ENCODE measurements around the gene RIN3.
"Not testable (repeated sequence)": the region's sequence is repeated elsewhere in the genome, so short reads cannot be mapped to it uniquely, and the experiment has no call there.

Gene RIN3

GRCh38 chr14:92624764-92625163 lies 111.2 kb downstream of the RIN3 start:
- DNase-seq (ENCODE audit: low read depth), result no peak

- no peak for DNase-seq (ENCODE audit: low read depth)
Observed at GRCh38 chr14:92625213-92625612, 111.6 kb downstream of the RIN3 start.

GRCh38 chr14:92626041-92626440 lies 112.5 kb downstream of the RIN3 start:
- DNase-seq (ENCODE audit: low read depth), result no peak

GRCh38 chr14:92627707-92628215 lies 114.2 kb downstream of the RIN3 start:
- no peak for DNase-seq (ENCODE audit: low read depth)

GRCh38 chr14:92628636-92629035 lies 115.1 kb downstream of the RIN3 start:
- no peak for DNase-seq (ENCODE audit: low read depth)

- DNase-seq (ENCODE audit: low read depth), result no peak
Observed at GRCh38 chr14:92630367-92630766, 116.8 kb downstream of the RIN3 start.

- DNase-seq (ENCODE audit: low read depth), result no peak
Observed at GRCh38 chr14:92631098-92631497, 117.5 kb downstream of the RIN3 start.

GRCh38 chr14:92632546-92633273 lies 119.1 kb downstream of the RIN3 start:
- DNase-seq (ENCODE audit: low read depth), result no peak

GRCh38 chr14:92633274-92633616 lies 119.7 kb downstream of the RIN3 start:
- no peak for DNase-seq (ENCODE audit: low read depth)

GRCh38 chr14:92633724-92634123 lies 120.1 kb downstream of the RIN3 start:
- DNase-seq (ENCODE audit: low read depth), result no peak

- no peak for DNase-seq (ENCODE audit: low read depth)
Observed at GRCh38 chr14:92635031-92635430, 121.5 kb downstream of the RIN3 start.

- DNase-seq (ENCODE audit: low read depth), result no peak
Observed at GRCh38 chr14:92635896-92636295, 122.3 kb downstream of the RIN3 start.

- DNase-seq (ENCODE audit: low read depth), result no peak
Observed at GRCh38 chr14:92637228-92637627, 123.6 kb downstream of the RIN3 start.

- no peak for DNase-seq (ENCODE audit: low read depth)
Observed at GRCh38 chr14:92637864-92638263, 124.3 kb downstream of the RIN3 start.

- no peak for DNase-seq (ENCODE audit: low read depth)
Observed at GRCh38 chr14:92638266-92638665, 124.7 kb downstream of the RIN3 start.

- DNase-seq (ENCODE audit: low read depth), result no peak
Observed at GRCh38 chr14:92638904-92639303, 125.3 kb downstream of the RIN3 start.

- DNase-seq (ENCODE audit: low read depth), result not testable (repeated sequence)
Observed at GRCh38 chr14:92639472-92640117, 126.0 kb downstream of the RIN3 start.

- no peak for DNase-seq (ENCODE audit: low read depth)
Observed at GRCh38 chr14:92641306-92641705, 127.7 kb downstream of the RIN3 start.

- DNase-seq (ENCODE audit: low read depth), result no peak
Observed at GRCh38 chr14:92644171-92644969, 130.8 kb downstream of the RIN3 start.

- no peak for DNase-seq (ENCODE audit: low read depth)
Observed at GRCh38 chr14:92644970-92645515, 131.5 kb downstream of the RIN3 start.

GRCh38 chr14:92645841-92646478 lies 132.4 kb downstream of the RIN3 start:
- DNase-seq (ENCODE audit: low read depth), result no peak

Measured in stimulated activated CD8-positive, alpha-beta memory T cell treated with anti-CD3 and anti-CD28 coated beads, Interleukin-15, amount 100 ng/mL, for 1 hour (primary cell).